Adrenal gland (tissue), 5 donors: ENCODE data around the gene ABLIM1.

Experiments
- CTCF ChIP-seq, 6 experiments: fragments of 450-650 bp in 4 of 6; fragments of 200-600 bp in 2 of 6; sonication (generic) in 1 of 6; IDR thresholded peaks; 1 replicate in 5 of 6; 2 replicates in 1 of 6; pipeline versions ENCODE4 v1.5.1 to v1.8.0; 2016 to 2021; ENCODE audit warnings: antibody characterized with exemption in 6 of 6, mild to moderate bottlenecking in 2 of 6, moderate library complexity in 1 of 6
- POLR2A ChIP-seq, 2 donors: fragments of 450-650 bp; IDR thresholded peaks; one replicate each; pipeline ENCODE4 v1.6.1; 2017; ENCODE audit warnings: antibody characterized with exemption in 2 of 2, mild to moderate bottlenecking in 2 of 2, moderate library complexity in 1 of 2
- donor health status: DM: no; HTN: no; CAD: no.

- TF ChIP-seq CTCF (IDR thresholded peaks at IDR 0.05), result no peak
- no peak for TF ChIP-seq POLR2A (IDR thresholded peaks at IDR 0.05)
Measured at GRCh38 chr10:114402233-114402632, 255.8 kb downstream of the ABLIM1 start.
